NCI-H748 (cell line): Measurements from ENCODE around the gene THSD8.
"Not testable (repeated sequence)": the region's sequence is repeated elsewhere in the genome, so short reads cannot be mapped to it uniquely, and the experiment has no call there.

Source experiments
- DNase-seq: peaks from one replicate; lab custom pipeline; 2025; ENCODE audit not compliant: unreplicated experiment; lab: John Stamatoyannopoulos, UW

Gene THSD8

DNA sequence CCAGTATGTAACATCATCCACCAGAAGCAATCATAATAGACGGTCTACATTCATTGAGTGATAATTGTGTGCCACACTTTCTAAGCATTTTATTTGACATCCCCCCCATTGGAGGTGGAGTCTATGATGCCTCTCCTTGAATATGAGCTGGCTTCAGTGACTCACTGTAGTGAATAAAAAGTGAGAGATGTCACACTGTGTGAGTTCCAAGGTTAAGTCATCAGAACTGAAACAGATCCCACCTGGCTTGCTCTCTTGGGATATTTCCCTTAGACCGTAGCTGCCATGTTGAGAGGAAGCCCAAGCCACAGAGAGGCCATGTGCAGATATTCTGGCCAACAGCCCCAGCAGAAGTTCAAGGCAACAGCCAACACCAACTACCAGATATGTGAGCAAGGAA lies 19.9 kb downstream of the THSD8 start:
- DNase-seq = no peak

DNA sequence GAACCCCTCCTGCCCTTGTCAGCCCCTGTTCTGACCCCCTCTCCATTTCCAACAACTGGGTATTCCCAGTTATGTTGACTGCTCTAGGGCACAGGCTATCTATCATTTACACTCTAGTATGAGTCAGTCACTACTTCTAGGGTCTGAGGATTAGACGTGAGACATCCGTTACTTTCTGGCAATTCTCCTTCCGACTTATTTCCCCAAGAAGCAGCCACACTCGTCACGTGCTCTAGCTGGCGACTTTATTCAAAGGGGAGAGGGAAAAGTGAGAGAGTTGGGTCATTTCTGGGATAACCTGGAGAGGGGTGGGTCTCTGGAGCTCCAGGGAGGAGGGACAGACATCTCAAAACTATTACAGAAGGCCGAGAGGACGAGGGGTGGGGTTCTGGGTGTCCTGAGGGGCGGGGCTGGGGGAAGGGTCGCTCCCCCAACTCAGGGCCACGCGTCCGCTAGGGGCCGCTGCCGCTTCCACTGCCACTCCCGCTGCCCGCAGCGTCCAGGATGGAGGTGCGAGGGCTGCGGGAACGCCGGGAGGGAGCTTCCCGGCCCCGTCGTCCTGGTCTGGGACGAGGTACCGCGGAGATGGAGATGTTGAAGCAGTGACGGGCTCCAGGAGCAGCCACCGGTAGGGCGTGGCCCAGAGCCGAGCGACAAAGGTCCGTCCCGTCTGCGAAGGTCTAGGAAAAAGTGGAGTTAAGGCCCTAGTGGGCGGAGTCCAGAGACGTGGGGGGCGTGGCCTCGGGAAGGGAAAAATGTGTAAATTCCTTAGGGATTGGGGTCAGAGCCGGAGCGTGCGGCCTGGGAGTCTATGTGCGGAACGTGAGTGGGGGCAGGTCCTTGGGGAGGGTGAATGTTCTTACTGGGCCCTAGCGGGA lies 23.6 kb downstream of the THSD8 start:
- peak; percentile 42 for DNase-seq

GRCh38 chr19:12828494-12828893 lies 26.6 kb downstream of the THSD8 start:
- peak; percentile 59 for DNase-seq

GRCh38 chr19:12833418-12833737 lies 31.5 kb downstream of the THSD8 start:
- DNase-seq = no peak

- DNase-seq = peak; percentile 69
Observed at GRCh38 chr19:12833738-12834565, 32.1 kb downstream of the THSD8 start.

- peak; percentile 51 for DNase-seq
Observed at GRCh38 chr19:12834566-12834943, 32.7 kb downstream of the THSD8 start, which contains the start of gene RTBDN. RTBDN (minus strand) TSS chr19:12834579; CDS start chr19:12829979, 4,600 bp downstream.

DNA sequence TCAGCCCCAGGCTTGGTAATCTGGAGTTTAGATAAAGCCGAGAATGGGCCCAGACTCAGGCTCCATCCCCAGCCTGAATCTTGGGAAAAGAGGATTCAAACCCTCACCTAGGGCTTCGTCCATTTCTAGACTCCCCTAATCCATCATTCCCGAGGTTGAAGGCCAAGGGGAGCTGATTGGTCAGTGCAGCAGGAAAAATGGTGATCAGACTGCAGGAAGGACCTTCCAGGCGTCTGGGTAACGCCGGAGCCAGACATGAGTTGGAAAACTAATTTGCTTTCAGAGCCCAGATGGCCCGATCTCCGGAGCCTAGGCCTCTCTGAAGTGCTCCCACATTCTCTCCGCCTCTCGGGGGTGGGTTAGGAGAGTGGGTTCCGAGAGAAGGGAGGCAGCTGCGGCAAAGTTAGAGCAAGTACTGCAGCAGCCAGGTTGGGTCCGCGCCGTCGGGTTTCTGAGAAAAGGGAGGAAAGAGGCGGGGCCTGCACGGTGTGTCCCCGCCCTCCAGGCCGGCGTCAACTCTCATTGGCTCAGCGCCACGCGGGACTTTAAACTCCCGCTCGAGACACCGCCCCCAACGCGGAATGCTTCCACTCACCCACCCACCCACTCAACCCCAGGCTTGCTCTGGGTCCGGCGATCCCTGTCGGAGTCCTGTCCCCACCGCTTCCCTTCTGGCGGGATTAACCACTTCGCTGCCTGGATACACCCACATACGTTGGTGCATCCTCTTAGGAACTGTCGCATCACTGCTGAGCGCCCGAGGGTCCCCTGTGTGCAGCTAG lies 33.3 kb downstream of the THSD8 start:
- peak; percentile 72 for DNase-seq

GRCh38 chr19:12836529-12836863 lies 34.6 kb downstream of the THSD8 start:
- DNase-seq = no peak

DNA sequence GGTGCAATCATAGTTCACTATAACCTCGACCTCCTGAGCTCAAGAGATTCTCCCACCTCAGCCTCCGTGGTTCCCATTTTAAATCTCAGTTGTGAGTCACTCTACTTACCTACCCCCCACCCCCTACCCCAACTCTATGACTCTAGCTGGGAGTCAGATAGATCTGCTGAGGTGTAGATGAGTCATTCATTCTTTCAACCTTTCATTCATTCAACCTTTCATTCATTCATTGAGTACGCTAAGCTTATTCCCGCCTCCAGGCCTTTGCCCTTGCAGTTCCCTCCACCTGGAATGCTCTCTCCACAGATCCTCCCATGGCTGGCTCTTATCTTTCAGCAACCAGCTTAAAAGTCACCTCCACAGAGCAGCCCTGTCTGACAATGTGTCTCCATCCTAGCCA lies 35.4 kb downstream of the THSD8 start:
- no peak for DNase-seq

GRCh38 chr19:12838182-12838885 lies 36.5 kb downstream of the THSD8 start, which contains the start of gene MAST1:
MAST1 (plus strand) TSS chr19:12838515; CDS start chr19:12838573, 58 bp downstream.
- peak; percentile 66 for DNase-seq

DNA sequence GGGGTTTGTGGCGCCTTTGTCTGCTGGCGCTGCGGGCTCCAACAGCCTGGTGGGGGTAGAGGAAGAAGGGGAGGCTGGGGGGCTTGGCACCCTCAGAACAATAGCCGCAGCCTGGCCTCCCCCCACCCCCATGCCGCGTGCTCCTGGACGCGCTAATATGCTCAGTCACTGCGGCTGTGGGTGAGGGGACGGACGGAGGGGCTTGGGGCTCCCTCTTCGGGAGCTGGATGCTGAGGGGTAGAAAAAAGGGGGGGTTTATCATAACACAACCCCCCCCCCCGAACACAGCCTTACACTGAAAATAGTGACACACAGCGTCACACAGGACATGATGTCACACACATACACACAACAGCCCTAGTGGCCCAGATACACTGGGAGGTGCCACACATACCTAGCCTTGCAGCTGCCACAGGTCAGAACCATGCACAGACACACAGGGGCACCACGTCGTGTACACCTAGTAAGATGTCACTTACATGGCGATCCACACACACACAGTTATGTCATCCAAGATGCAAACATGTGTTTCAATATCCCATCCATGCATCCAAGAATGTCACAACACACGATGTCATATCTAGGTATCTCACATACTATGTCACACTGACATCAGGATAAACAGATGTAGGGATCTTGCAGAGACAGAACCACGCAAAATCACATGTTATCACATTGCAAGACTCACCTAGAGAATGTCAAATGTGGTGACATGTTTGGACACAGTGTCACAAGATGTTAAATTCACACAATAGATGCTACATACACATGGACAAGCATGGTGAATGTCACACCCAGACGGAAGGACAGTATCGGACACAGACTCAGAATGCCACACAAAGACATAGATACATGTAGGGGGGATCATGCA lies 37.3 kb downstream of the THSD8 start:
- peak; percentile 41 for DNase-seq

GRCh38 chr19:12840091-12841079 lies 38.5 kb downstream of the THSD8 start:
- peak; percentile 54 for DNase-seq

- DNase-seq = no peak
Observed at GRCh38 chr19:12841094-12841493, 39.2 kb downstream of the THSD8 start.

- DNase-seq = no peak
Observed at GRCh38 chr19:12842511-12842910, 40.6 kb downstream of the THSD8 start.

DNA sequence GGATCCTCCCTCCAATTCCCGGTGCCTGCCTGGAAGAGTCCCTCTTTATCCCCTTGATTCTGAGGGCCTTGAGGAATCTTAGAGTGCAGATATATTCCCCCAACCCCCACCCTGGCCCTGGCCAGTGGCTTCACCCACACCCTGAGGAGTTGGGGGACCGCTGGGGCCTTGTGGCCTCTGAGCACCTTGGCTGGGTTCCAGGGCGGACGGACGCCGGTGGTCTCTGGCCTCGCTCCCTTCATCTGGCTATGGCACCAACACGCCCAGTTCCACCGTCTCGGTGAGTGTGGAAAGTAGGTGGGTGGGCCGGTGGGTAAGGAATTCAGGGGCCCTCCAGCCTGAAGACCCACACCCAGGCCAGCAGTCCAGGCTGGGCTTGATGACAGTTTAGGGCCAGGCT lies 41.5 kb downstream of the THSD8 start:
- DNase-seq = no peak

- DNase-seq = no peak
Observed at GRCh38 chr19:12843999-12844732, 42.3 kb downstream of the THSD8 start.

- DNase-seq = not testable (repeated sequence)
Observed at GRCh38 chr19:12846613-12847012, 44.7 kb downstream of the THSD8 start.
